ENCODE results near the gene TNNI2.

Gene TNNI2

DNA sequence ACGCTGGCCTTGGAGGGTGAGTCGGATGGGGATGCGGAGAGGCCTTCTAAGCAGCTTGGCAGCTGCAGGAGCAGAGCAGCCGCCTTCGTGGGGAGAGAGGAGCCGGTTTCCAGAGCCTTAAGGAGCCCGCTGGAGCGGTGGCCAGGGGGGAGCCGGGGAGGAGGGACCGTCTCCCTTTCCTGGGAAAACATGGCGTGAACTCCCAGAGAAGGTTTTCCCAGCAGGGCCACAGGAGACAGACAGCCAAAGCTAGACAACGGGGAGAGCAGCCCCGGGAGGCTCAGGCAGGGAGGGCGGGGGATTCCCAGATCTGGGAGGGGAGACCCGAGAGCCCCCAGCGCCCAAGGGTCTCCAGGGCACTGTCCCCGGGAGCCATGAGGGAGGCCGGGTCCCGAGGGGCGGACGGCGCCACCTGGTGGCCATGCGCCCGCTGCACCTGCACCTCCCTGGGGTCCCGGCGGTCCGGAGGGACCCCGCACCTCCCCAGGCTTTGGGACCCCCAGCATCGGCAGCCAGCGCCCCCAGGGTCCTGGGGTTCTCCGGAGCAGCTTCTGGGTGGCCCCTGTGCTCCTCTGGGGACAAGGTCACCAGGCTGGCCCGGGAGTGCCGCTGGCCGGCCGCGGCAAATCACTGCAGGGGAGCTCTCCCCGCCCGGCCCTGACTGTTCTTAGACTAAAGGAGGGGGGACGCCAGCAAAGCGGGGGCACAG, 6.4 kb upstream of the TNNI2 start:
- peak; percentile 46 to 48 for DNase-seq (ENCODE audit: low read depth in 2 of 2, low spot score in 1 of 2)

DNA sequence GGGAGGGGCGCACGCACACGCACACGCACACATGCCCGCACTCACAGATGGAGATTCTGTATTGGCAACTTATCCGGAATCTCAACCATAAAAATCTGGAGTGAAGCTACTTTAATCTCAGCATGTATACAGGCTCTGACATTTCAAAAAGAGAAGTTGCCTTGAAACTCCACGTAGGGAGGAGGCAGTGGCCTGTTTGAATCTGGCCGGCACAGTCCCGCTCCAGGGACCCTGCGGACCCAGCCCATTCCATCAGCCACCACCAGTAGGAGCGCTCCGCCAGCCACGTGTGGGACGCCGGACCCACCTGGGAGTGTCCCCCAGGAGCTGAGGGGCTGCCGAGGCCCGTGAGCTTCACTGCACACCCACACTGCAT, 5.9 kb upstream of the TNNI2 start:
- DNase-seq (ENCODE audit: low read depth in 2 of 2, low spot score in 1 of 2) = no peak

DNA sequence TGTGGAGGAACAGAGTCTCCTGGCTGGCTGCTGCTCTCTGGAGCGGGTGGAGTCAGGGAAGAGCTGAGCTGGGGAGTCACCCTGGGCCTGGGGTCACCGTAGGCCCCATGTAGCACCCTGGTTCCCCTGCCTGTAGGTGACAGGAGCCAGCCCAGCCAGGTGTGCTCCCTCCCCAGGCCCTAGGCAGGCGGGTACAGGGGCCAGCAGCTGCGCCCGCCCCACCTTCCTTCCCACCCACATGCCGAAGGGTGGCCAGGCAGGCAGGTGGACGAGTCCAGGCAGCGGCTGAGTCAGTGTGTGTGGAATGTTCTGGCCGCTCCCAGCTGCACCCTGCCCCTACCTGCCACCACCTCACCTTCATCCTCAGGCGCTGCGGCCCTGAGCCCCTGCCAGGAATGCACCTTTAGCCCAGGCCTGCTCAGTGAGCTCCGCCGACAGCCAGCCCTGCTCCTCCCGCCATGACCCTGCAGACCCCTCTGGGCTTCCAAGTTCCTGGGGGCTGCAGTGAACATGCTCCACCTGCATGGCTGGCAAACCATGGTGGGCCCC, 4.6 kb upstream of the TNNI2 start:
- no peak for DNase-seq (ENCODE audit: low read depth in 2 of 2, low spot score in 1 of 2)

DNA sequence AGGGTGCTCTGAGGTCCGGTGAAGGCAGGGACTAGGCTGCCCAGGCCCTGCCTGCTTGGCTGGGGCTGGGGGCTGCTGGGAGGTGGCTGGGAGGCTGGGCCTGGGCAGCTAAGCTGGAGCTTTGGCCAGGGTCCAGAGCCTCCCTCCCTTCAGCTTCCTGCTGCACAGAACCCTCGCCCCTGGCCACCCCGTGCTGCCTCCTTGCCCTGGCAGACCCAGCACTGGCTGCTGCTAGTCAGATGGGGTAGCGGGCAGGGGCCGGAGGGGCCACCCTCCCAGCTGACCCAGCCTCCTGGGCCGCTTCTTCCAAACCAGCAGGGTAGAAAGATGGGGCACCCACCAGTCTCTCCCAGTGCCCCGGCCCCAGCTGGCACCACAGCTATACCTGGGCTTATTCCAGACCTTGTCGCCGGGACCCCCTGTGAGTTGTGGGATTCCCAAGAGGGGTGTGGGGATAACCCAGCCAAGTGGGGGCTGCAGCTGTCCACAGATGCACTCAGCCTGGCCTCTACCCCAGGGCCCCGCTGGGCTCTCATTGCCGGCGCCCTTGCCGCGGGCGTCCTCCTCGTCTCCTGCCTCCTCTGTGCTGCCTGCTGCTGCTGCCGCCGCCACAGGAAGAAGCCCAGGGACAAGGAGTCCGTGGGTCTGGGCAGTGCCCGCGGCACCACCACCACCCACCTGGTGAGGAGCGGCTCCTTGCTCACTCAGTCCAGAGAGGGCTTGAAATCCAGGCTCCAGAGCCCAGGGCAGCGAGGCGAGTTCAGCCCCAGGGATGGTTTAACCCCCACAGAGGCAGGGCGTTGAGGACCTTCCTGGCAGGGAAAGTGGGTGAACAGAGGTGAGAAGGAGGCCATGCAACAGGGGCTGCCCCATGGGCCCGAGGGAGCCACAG, 3.8 kb upstream of the TNNI2 start, which contains the start of gene SYT8:
Gene SYT8, plus strand, starts transcription at position 212 of the 892 bp plus-strand sequence. Its CDS starts 116 bp downstream, at position 328.
- no peak for DNase-seq (ENCODE audit: low read depth in 2 of 2, low spot score in 1 of 2)

DNA sequence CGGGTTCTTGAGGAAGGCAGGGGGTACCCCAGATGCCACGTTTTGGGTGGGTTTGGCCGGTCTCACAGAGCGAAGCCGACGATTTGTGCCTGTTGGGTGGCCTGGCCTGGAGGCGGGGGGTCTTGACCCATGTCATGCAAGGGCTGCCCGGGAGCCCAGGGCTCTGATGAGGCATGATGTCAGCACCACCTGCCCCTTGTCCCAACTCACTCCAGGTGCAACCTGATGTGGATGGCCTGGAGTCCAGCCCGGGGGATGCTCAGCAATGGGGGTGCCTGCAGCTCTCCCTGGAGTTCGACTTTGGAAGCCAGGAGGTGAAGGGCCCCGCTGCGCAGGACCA, 3.1 kb upstream of the TNNI2 start:
- DNase-seq (ENCODE audit: low read depth in 2 of 2, low spot score in 1 of 2) = no peak

DNA sequence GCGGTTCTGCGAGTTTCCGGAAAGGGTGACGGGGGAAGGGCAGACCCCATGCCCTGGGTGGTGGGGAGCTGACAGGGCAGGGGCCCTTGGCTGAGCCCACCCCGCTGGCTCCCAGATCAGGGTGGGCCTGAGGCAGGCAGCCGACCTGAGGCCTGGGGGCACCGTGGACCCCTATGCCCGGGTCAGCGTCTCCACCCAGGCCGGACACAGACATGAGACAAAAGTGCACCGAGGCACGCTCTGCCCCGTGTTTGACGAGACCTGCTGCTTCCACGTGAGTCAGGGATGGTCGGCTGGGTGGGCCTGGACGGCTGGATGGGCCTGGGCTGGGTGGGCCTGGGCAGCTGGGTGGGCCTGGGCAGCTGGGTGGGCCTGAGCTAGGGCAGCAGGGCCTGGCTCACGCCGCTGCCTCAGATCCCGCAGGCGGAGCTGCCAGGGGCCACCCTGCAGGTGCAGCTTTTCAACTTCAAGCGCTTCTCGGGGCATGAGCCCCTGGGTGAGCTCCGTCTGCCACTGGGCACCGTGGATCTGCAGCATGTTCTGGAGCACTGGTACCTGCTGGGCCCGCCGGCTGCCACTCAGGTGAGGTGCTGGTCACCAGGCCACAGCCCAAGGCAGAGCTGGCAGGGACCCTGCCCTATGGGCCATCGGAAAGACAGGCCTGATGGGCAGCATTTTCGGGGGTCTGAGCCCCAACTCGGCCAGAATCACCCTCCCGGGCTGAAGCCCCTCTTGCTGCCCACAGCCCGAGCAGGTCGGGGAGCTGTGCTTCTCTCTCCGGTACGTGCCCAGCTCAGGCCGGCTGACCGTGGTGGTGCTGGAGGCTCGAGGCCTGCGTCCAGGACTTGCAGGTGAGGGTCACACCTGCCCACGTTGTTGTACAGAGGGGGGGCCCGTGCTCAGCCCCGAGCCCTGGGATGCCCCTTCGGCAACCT, 2.5 kb upstream of the TNNI2 start:
- DNase-seq (ENCODE audit: low read depth in 2 of 2, low spot score in 1 of 2) = no peak

DNA sequence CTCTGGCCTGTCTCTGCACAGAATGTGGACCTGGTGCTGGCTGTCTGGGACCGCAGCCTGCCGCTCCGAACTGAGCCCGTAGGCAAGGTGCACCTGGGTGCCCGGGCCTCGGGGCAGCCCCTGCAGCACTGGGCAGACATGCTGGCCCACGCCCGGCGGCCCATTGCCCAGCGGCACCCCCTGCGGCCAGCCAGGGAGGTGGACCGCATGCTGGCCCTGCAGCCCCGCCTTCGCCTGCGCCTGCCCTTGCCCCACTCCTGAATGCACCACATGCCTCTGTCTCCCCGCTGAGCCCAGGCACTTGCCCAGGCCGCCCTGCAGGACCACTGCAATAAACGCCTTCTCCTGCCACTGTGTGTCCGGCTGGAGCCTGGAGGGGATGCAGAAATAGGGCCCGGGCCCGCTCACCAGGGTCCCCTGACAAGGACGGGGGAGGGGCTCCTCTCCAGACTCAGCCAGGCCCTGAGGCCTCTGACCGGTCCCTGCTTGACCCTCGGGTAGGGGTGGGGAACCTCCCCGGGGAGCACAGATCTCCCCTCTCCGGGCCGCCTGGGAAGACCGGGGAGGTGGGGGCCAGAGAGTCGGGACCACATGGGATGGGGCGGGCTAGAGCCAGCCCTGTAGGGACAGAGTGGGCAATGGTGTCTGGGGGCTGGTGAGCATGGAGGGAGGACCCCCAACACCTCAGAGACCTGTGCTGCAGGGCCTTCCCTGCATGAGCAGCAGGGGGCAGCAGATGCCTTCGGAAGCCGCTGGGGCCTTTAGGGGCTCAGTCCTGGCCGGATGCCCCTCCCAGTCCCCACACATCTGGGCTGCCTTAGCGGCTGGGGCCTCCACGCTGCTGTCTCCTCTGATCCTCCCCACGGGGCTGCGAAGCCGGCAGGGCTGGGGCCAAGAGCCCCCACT, 1.4 kb upstream of the TNNI2 start:
- DNase-seq (ENCODE audit: low read depth in 2 of 2, low spot score in 1 of 2) = peak; percentile 60 to 62

DNA sequence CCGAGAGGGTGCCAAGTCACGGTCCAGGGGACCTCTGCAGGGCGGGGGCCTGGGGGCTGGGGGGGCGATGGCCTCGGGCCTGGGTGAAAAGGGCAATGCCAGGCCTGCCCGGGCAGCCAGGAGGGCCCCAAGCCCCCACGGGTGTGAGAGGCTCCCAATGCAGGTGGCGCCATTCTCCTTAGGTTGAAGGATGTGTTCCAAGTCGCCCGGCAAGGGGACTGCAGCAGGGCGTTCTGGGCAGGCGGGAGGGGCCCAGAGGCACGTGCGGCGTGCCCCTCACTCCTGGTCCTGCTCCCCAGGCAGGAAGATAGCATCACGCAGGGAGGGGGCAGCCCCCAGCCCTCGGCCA, 730 bp upstream of the TNNI2 start:
- DNase-seq (ENCODE audit: low read depth in 2 of 2, low spot score in 1 of 2) = no peak

DNA sequence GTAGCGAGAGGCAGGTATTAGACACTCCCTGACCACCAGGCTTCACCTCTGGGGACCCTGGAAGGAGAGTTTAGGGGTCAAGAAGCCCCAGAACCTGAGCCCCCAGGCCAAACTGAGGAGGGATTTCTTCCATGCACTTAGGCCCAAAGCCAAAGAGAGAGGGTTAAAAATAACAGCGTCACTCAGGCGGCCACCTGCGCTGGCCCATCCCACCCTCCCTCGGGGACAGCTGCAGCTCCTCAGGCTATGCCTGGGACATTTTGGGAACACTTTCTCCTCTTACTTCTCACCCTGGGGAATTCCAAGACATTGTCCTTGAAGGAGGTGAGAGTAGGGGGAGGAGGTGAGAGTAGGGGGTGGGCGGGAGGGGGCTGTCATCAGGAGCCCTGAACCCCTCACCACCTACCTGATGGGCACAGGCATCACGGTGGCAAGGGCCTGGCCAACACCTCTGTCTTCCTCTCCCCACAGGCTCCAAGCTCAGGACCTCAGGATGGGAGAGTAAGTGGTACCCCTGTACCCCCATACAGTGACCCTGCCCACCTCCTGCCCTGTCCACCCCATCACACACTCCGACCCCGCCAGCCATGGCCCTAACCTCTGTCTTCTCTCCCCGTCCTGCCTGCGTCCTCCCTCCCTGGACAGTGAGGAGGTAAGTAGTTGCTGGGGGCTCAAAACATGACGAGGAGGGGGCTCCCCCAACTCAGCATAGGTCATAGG, 583 bp downstream of the TNNI2 start:
- no peak for DNase-seq (ENCODE audit: low read depth in 2 of 2, low spot score in 1 of 2)

DNA sequence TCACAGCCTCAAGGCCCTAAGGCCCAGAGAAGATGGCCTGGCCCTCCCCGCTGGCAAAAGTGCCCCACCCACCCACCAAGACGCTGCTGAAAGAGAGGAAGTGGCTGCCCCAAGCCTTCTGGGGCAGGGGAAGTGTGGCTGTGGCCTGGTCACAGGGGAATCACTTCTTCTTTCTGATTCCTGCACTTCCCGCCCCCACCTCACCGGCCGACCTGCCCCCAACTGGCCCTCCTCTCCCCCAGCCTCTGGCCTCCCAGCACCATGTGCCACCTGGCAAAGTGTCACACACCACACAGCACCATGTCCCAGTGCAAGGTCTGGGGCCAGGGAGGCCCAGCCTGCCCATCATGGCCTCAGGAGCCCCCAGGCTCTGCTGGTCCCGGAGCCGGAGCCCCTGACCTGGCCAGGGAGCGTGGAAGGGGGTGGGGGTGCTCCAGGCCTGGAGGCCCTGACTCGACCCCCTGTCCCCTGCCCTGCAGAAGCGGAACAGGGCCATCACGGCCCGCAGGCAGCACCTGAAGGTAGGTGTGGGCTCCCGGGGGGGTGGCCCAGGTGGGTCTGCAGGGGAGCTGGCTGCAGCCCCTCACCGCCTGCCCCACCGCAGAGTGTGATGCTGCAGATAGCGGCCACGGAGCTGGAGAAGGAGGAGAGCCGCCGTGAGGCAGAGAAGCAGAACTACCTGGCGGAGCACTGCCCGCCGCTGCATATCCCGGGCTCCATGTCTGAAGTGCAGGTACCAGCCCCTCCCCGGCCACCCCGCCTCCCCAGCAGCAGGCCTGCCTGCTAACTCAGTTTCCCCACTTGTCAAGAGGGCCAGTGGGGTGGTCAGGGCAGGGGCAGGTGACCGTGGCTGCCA, 1.4 kb downstream of the TNNI2 start:
- DNase-seq (ENCODE audit: low read depth in 2 of 2, low spot score in 1 of 2) = no peak

DNA sequence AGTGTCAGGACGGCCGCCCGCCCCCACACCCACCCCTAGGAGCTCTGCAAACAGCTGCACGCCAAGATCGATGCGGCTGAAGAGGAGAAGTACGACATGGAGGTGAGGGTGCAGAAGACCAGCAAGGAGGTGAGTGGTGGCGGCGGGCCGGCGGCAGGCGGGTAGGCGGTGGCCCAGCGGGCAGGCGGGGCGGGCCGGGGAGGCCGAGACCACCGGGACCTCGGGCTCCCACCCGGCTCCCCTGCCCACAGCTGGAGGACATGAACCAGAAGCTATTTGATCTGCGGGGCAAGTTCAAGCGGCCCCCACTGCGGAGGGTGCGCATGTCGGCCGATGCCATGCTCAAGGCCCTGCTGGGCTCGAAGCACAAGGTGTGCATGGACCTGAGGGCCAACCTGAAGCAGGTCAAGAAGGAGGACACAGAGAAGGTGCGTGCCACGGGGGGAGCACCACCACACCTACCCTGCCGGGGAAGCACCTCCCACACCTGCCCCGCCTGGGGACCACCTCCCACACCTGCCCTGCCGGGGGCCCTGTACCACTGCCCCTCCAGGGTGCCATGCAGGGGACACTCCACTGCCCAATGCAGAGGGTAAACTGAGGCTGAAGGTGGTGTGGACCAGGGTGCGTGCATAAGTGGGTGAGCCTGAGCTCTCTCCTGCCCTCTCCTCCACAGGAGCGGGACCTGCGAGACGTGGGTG, 2.1 kb downstream of the TNNI2 start:
- DNase-seq (ENCODE audit: low read depth in 2 of 2, low spot score in 1 of 2) = no peak

DNA sequence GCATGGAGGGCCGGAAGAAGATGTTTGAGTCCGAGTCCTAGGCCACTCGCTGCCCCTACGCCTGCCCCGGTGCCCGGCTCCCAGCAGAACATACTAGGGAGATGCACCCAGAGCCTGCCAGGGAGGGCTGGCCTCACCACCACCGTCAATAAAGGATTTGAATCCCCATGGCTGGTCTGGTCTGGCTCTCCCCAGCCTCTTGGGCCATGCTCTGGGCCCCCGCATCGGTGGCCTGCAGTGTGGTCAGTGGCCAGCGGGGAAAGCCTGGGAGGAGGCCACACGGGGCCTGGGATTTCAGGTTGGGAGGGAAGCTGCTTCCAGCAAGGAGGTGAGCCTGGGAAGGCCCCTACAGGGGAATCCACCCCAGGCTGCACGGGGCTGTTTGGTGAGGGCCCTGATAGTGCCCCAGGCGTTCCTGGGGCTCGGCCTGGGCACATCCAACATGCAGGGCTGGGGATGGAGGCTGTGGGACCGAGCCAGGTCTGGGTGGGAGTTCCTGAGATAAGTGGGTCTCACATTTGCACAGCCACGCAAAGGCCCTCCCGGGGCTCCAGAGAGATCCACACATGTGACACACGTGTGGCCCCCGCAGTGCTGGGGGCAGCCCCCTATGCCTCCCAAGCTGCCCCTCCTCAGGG, 2.8 kb downstream of the TNNI2 start:
- DNase-seq (ENCODE audit: low read depth in 2 of 2, low spot score in 1 of 2) = no peak

DNA sequence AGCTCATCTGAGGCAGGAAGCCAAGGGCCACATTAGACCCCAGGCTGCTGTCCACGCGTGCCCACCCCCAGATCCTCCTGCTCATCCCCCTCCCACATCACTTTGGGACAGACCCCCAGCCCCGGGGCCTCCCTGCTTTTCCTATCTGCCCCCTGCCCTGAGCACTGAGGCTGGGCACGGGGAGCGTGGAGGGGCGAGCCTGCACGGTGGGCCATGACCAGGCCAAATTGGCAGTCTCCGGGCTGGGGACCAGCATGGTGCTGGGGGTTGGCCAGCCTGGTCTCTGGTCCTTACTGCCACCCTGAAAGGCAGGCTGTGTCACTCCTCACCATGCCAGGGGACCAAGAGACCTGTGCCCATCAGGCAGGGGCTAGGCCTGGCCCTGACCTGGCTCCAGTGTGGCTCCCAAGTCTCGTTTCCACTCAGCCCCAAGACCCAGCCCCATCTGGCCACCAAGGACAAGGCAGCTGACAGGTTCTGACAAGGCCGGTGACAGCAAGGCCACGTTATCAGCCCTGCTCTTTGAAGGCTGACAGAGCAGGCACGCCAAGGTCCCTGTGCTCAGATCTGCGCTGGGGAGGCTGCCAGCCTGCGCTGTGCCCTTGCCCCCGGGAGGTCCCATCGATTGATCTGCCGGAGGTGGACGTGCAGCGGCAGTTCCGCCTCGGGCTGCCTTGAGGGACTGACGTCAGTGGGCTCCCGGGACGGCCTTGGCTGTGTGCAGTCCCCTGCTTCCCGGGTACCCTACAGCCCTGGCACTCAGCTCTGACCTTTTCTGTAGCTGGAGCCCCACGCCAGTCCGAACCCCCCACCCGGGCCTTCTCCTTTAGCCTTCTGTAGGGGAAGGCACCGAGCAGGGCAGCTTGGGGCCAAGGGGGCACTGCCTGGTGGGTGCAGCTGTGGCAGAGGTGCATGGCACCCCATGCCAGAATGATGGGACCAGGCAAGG, 3.6 kb downstream of the TNNI2 start:
- no peak for DNase-seq (ENCODE audit: low read depth in 2 of 2, low spot score in 1 of 2)

DNA sequence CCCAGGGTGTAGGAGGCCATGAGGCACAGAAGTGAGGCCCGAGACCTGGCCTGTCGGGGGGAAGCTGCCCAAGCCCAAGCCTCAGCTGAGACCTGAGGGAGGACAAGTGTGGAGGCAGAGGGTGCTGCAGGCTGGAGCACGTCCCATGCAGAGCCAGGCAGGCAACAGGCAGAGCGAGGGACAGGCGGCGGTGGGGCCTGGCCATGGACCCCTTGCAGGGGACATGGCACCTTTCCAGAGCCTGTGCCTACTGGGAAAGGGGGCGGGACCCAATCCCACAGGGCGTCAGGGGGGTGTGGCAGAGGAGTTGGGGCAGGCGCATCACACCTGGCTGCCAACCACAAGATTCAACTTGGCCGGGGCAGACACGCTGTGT, 4.3 kb downstream of the TNNI2 start:
- no peak for DNase-seq (ENCODE audit: low read depth in 2 of 2, low spot score in 1 of 2)

DNA sequence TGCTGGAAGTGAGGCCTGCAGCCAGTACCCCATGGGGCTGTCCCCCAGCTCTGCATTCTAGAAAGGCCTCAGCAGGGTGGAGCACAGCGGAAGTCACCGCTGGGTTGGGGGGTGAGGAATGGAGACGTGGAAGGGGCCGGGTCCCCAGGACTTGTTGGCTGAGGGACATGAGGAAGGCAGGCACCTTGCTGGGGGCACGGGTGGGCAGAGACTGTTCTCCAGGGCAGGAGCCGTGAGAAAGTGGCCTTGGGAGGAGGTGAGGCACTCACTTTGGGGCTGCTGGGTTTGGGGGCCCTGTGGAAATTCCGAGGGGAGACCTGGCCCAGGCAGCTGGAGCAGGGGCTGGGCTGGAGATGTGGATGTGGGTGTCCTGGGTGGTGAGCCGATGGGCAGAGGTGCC, 5.0 kb downstream of the TNNI2 start:
- no peak for DNase-seq (ENCODE audit: low read depth in 2 of 2, low spot score in 1 of 2)

Measured in stimulated activated CD8-positive, alpha-beta memory T cell treated with anti-CD3 and anti-CD28 coated beads, Interleukin-4, amount 100 ng/mL, for 1 hour (primary cell).